GM19372 (cell line): Measurements from ENCODE around the gene RPIA.
"Not testable (repeated sequence)": the region's sequence is repeated elsewhere in the genome, so short reads cannot be mapped to it uniquely, and the experiment has no call there.

Source experiments
- ATAC-seq: cut with Tn5 transposase; IDR thresholded peaks from one replicate; pipeline ENCODE4 v1.9.1; 2021; ENCODE audit warnings: mild to moderate bottlenecking, low read depth, moderate library complexity; ENCODE audit not compliant: unreplicated experiment

The RPIA gene

GRCh38 chr2:88765154-88765888, 73.8 kb downstream of the RPIA start:
- ATAC-seq = peak; percentile 82

GRCh38 chr2:88765889-88766481, 74.5 kb downstream of the RPIA start:
- ATAC-seq = not testable (repeated sequence)

- no peak for ATAC-seq
Measured at GRCh38 chr2:88770016-88770415, 78.5 kb downstream of the RPIA start.

GRCh38 chr2:88773233-88774028, 82.0 kb downstream of the RPIA start:
- not testable (repeated sequence) for ATAC-seq

GRCh38 chr2:88789213-88789612, 97.7 kb downstream of the RPIA start:
- ATAC-seq = not testable (repeated sequence)

- ATAC-seq = not testable (repeated sequence)
Measured at GRCh38 chr2:88795932-88796331, 104.5 kb downstream of the RPIA start.

GRCh38 chr2:88796523-88796922, 105.0 kb downstream of the RPIA start:
- not testable (repeated sequence) for ATAC-seq

GRCh38 chr2:88797164-88797563, 105.7 kb downstream of the RPIA start:
- not testable (repeated sequence) for ATAC-seq
